ENCODE measurements around the gene WNT5B.

- no peak for TF ChIP-seq CTCF (IDR thresholded peaks at IDR 0.05)
- no peak for TF ChIP-seq POLR2A (IDR thresholded peaks at IDR 0.05)
Observed at GRCh38 chr12:1644534-1645438, 15.8 kb downstream of the WNT5B start.

Measured in Peyer's patch (tissue), 4 donors.